Peyer's patch (tissue), 4 donors: ENCODE measurements around the gene ATG7. TPM values are rescaled to one million over a fixed set of nuclear protein-coding genes. Genes with fewer than 3 reads are reported as not detected.
"Not testable (repeated sequence)": the region's sequence is repeated elsewhere in the genome, so short reads cannot be mapped to it uniquely, and the experiment has no call there.

ENCODE experiments used
- DNase-seq, 3 donors: peaks; one replicate each; pipeline ENCODE4 v3.0.0-alpha.2; 2017 to 2019
- H3K27ac ChIP-seq, 4 donors: fragments of 200-600 bp; sonication (generic); one replicate each; pipeline ENCODE4 v1.5.1; 2016 to 2019
- H3K27me3 ChIP-seq, 2 donors: fragments of 200-600 bp; sonication (generic); one replicate each; pipeline ENCODE4 v1.5.1; 2019
- H3K36me3 ChIP-seq, 3 donors: fragments of 200-600 bp; sonication (generic); one replicate each; pipeline ENCODE4 v1.5.1; 2016 to 2019
- H3K4me1 ChIP-seq, 4 donors: fragments of 200-600 bp; sonication (generic); one replicate each; pipeline ENCODE4 v1.5.1; 2016 to 2019
- H3K4me3 ChIP-seq, 4 donors: fragments of 200-600 bp; sonication (generic); 1 replicate in 3 of 4; 2 replicates in 1 of 4; pipeline ENCODE4 v1.5.1; 2016 to 2019; ENCODE audit warnings: mild to moderate bottlenecking in 1 of 4
- H3K9me3 ChIP-seq, 4 donors: fragments of 200-600 bp; sonication (generic); one replicate each; pipeline ENCODE4 v1.5.1; 2016 to 2019; ENCODE audit warnings: mild to moderate bottlenecking in 1 of 4
- POLR2A ChIP-seq, 2 donors: fragments of 450-650 bp; IDR thresholded peaks; one replicate each; pipeline ENCODE4 v1.5.1; 2017; ENCODE audit warnings: antibody characterized with exemption in 2 of 2, mild to moderate bottlenecking in 2 of 2, moderate library complexity in 2 of 2
- total RNA-seq, 4 donors: library from RNA; depleted of rRNA; stranded (reverse); fragments of >200 nt; gene quantifications; one replicate each; pipeline ENCODE4 v1.1.0, GENCODE V29; 2016
- TF ChIP-seq, protein P1 (sequence below), 6 experiments: fragments of 450-650 bp in 4 of 6; fragments of 200-600 bp in 2 of 6; sonication (generic) in 1 of 6; IDR thresholded peaks; one replicate each; pipeline ENCODE4 v1.5.1; 2017 to 2019; ENCODE audit warnings: antibody characterized with exemption in 6 of 6, mild to moderate bottlenecking in 3 of 6, moderate library complexity in 1 of 6

The ATG7 gene
- total RNA-seq, 4 donors from 2014 or later, result 45.2 to 126 (median 70.8) TPM

DNA sequence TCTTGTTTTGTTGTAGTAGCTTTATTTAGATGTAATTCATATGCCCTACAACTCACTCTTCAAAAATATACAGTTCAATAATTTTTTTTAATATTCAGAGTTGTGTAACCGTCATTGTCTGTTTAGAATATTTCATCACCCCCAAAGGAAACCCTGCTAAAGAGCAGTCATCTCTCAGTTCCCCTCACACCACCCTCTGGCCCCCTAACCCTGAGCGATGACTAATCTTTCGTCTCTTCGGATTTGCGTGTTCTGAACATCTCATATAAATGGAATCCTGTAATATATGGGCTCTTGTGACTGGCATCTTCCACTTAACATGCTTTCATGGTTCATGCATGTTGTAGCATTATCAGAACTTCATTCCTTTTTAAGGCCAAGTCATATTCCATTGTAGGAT lies 183.8 kb downstream of the ATG7 start:
- H3K9me3 ChIP-seq, result no peaks in the 10 kb centered on the region
- no peak overlapping the region for H3K4me3 ChIP-seq
- no peaks in the 10 kb centered on the region for H3K27me3 ChIP-seq
- TF ChIP-seq, protein P1, sequence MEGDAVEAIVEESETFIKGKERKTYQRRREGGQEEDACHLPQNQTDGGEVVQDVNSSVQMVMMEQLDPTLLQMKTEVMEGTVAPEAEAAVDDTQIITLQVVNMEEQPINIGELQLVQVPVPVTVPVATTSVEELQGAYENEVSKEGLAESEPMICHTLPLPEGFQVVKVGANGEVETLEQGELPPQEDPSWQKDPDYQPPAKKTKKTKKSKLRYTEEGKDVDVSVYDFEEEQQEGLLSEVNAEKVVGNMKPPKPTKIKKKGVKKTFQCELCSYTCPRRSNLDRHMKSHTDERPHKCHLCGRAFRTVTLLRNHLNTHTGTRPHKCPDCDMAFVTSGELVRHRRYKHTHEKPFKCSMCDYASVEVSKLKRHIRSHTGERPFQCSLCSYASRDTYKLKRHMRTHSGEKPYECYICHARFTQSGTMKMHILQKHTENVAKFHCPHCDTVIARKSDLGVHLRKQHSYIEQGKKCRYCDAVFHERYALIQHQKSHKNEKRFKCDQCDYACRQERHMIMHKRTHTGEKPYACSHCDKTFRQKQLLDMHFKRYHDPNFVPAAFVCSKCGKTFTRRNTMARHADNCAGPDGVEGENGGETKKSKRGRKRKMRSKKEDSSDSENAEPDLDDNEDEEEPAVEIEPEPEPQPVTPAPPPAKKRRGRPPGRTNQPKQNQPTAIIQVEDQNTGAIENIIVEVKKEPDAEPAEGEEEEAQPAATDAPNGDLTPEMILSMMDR (IDR thresholded peaks at IDR 0.05), result no peak
- TF ChIP-seq POLR2A (IDR thresholded peaks at IDR 0.05), result no peak
- H3K36me3 ChIP-seq, result no peaks in the 10 kb centered on the region
- H3K27ac ChIP-seq, result no peak overlapping the region
- no peaks in the 10 kb centered on the region for H3K4me1 ChIP-seq
- no peak for DNase-seq

DNA sequence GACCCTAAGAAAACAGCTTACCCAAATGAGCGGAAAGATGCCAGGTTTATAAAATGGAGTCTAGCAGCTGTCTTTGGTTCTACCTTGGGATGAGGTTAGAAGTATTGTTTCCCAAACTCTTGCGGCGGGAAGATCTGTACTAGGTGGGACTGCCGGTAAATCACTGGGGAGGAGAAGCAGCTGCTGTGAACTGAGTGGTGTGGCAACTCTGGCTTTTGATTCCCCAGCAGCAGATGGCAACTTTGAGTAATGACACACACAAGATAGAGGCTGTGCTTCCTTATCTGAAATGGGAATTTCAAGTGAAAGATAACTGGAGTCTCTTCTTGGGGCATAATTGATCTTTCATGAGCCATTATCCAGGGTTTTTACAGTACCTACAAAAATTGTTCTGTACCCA lies 184.9 kb downstream of the ATG7 start:
- no peak overlapping the region for H3K27ac ChIP-seq
- no peaks in the 10 kb centered on the region for H3K9me3 ChIP-seq
- H3K4me1 ChIP-seq, result no peaks in the 10 kb centered on the region
- H3K36me3 ChIP-seq, result no peaks in the 10 kb centered on the region
- no peak overlapping the region for H3K4me3 ChIP-seq
- DNase-seq, result no peak
- H3K27me3 ChIP-seq, result no peaks in the 10 kb centered on the region
- no peak for TF ChIP-seq POLR2A (IDR thresholded peaks at IDR 0.05)
- TF ChIP-seq, protein P1 (IDR thresholded peaks at IDR 0.05), result no peak

DNA sequence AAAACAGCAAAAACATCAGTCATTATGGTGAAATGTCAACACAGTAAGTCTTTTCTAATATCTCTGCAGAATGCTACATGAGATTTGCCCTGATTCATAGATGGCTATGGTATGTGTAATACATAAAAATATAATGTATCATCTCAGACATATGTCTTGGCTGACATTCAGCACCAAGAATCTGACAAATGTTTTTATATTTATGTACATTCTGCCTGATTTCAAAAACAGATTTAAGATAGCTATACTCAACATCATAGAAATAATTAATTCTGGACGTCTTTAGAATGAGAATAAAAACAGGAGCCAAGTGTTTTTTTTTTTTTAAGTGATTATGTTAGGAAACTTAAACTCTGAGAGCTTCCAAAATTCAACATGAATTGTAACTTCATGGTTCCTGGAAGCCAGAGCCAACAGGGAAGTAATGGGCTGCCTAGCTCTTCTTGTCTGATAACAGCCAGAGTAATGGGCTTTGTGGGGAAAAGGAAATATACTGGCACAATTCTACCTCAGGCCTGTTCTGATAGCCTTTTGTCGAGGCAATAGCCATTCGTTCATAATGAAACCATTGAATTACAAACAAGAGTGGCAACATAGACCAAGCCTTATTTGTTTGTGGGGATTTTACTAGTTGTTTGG lies 187.1 kb downstream of the ATG7 start:
- Histone ChIP-seq H3K27ac (no peak overlapping the region), H3K36me3 (no peaks in the 10 kb centered on the region), H3K4me1 (no peaks in the 10 kb centered on the region), H3K27me3 (no peaks in the 10 kb centered on the region), H3K9me3 (no peaks in the 10 kb centered on the region), H3K4me3 (no peak overlapping the region)
- DNase-seq, result no peak
- no peak for TF ChIP-seq POLR2A (IDR thresholded peaks at IDR 0.05)
- TF ChIP-seq, protein P1 (IDR thresholded peaks at IDR 0.05), result no peak

DNA sequence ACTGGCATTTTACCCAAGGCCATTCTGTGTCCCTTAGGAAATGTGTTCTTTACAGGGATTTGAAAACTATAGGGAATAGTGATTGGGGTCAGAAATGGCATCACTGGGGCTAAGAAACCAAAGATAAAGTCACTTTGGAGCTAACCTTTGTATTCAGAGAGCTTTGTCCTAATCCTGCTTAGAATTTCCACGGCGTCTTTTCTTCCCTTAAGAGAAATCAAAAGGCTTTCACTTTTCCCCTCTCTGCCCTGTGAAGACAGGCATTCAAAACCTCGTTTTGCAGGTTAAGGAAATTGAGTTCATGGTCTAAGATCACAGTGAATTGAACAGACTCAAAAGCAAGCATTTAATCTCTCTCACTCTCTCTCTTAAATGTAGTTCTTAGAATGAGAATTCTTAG lies 189.0 kb downstream of the ATG7 start:
- DNase-seq, result no peak
- H3K9me3 ChIP-seq, result no peaks in the 10 kb centered on the region
- no peaks in the 10 kb centered on the region for H3K4me1 ChIP-seq
- H3K4me3 ChIP-seq, result no peak overlapping the region
- TF ChIP-seq, protein P1 (IDR thresholded peaks at IDR 0.05), result no peak
- no peak for TF ChIP-seq POLR2A (IDR thresholded peaks at IDR 0.05)
- H3K36me3 ChIP-seq, result no peaks in the 10 kb centered on the region
- no peak overlapping the region for H3K27ac ChIP-seq
- no peaks in the 10 kb centered on the region for H3K27me3 ChIP-seq

DNA sequence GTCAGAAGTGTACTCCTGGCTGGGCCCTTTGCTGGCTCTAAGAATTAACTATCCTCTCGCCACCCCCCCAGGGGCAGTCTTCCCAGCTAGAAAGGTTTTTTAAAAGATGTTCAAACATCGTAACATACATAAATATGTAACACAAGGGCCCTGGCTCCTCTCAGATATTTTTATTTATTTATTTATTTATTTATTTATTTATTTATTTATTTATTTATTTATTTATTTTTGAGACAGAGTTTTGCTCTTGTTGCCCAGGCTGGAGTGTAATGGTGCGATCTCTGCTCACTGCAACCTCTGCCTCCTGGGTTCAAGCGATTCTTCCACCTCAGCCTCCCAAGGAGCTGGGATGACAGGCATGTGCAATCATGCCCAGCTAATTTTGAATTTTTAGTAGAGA lies 190.5 kb downstream of the ATG7 start:
- H3K4me1 ChIP-seq, H3K9me3 ChIP-seq: not testable (repeated sequence)

DNA sequence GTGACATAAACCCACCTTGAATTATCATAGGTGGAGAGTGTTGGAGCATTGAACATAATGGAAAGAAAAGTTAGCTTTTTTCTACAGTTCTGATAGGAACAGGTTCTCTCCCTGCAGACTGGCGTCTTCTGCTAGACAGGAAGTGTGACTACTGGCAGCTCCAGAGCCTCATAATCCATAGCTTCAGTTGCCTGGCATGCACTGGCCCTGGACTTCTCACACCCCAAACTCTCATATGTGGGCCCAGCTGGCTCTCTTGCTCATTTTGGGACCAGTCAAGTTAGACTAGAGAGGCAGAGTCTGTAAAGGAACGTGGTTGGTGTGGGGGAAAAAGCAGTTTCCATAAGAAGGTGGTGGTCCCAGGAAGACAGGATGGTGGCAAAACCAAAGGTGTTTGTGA lies 191.4 kb downstream of the ATG7 start:
- no peak overlapping the region for H3K4me3 ChIP-seq
- H3K27me3 ChIP-seq, result no peaks in the 10 kb centered on the region
- no peak for TF ChIP-seq POLR2A (IDR thresholded peaks at IDR 0.05)
- TF ChIP-seq, protein P1 (IDR thresholded peaks at IDR 0.05), result no peak
- no peaks in the 10 kb centered on the region for H3K36me3 ChIP-seq
- H3K9me3 ChIP-seq, result no peaks in the 10 kb centered on the region
- DNase-seq, result no peak
- no peak overlapping the region for H3K27ac ChIP-seq
- no peaks in the 10 kb centered on the region for H3K4me1 ChIP-seq

More for the DNA sequence above, 190.5 kb downstream of the ATG7 start:
- not testable (repeated sequence) for DNase-seq, H3K36me3 ChIP-seq, H3K27me3 ChIP-seq, H3K27ac ChIP-seq, H3K4me3 ChIP-seq
